Hematopoietic multipotent progenitor cell treated with erythropoietin and hydrocortisone succinate and interleukin-3 and kit ligand, for 4 days (in vitro differentiated cells): ENCODE data around the gene TDRD9.
A peak's percentile ranks its signal among the peaks of the same experiment; 100 is the strongest.

Source experiments
- DNase-seq: peaks from one replicate; pipeline ENCODE4 v3.0.0-alpha.2; 2015

Gene TDRD9

DNA sequence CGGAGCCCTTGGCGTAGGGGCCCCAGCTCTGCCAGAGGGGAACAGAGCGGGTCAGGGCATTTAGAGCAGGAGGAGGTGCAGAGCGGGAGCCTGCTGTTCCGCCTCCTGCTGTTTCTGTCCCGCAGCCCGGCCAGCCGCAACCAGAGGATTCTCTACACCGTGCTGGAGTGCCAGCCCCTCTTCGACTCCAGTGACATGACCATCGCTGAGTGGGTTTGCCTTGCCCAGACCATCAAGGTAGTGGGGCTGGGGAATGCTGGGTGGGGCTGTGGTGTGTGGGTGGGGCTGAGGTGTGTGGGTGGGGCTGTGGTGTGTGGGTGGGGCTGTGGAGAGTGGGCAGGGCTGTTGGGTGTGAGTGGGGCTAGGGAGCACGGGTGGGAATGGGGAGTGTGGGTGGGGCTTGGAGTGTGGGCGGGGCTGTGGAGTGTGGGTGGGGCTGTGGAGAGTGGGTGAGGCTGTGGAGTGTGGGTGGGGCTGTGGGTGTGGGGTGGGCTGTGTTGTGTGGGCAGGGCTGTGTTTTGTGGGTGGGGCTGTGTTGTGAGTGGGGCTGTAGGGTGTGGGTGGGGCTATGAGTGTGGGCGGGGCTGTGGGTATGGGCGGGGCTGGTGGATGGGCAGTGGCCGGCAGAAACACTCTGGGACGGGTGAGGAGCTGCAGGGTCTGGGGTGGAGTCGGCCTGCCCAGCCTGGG lies 165.3 kb downstream of the TDRD9 start:
- DNase-seq: peak; percentile 44

DNA sequence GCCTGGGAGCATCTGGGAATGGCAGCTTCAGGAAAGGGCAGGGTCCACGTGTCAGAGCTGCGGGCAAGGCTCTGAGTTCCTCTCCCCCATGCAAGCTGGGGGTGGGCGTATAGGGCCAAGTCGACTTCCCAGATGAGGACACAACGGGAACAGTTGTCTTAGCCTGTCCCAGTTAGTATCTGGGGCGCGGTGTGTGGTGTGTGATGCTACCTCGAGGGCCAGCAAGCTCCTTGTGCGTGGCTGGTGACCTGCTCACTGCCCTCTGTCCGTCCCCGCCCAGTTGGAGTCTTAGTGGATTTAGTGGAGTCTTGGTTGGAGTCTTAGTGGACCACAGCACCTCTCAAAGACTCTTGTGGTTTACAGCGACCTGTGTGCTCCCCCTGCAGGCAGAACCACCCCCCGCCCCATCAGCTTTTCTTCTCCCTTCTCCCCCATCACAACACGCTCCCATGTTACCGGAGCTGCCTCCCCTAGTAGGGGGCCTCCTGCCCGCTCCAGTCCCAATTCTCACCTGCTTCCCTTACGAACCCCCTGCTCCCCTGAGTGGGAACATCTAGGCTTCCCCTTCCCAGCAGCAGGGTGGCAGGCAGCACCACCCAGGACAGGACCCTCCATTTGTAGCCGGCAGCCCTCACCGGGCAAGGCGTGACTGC lies 165.9 kb downstream of the TDRD9 start:
- DNase-seq: no peak

DNA sequence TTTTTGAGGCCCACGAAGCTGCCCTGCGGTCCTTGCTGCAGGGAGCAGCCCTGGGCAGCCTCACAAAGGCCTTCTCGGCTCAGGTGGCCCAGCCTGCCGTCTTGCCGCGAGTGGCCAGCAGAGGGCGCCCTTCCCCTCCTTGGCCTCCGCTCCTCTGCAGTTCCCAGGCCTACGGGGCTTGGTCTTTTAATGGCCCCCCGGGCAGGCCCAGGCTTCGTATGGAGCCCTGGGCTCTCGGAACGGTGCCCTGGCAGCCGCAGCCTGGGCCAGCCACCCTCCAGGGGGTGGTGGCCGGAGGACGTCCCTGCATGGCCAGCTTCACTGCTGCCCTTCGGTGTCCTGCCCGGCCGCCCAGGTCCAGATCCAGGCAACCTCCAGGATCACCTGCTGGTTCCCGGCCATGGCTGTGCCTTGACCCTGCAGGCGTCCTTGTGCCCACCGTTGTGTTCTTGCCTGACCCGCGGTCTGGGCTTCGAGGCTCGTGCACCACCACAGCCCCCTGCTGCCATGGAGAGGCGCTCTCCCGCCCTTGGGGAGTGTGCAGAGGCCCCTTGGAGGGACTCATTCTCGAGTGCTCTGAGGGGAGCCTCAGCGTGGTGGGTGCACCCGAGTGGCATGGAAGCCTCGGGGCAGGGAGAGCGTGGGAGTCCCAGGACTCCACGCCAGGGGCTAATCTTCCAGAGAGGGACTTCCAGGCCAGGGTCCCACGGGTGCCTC lies 166.6 kb downstream of the TDRD9 start:
- DNase-seq: peak; percentile 73

DNA sequence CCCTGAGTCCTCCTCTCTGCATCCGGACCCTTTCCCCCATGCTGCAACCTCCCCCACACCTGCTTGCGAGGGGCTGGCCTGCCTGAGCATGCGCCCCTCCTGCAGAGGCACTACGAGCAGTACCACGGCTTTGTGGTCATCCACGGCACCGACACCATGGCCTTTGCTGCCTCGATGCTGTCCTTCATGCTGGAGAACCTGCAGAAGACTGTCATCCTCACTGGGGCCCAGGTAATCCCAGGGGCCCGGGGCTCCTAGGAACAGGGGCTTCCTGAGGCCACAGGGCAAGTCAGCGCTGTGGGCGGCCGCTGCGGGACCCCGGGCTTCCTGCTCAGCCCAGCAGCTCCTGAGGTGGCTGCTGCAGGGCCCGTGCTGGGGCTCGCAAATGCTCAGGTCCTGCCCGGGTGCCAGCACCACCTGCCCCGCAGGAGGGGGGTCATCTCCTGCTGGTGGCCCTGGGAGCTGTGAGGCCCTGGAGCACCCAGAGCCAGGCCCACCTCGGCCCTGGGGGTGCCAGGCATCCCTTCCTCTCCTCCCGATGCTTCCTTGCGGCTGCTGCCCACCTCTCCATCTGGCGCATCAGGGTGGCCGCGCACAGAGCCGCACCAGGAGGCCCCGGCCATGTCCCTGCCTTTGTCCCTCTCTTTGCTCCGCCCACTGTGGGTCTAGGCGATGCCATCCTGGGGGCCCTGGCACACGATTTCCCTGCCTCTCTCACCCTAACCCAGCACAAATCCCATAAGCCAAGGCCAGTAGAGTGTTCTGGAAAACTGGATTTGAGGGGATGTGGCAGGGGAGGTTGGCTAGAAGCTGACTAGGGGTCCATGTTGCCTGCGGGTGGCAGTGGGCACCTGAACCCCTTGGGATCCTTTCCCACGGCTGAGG lies 167.4 kb downstream of the TDRD9 start:
- DNase-seq: no peak

DNA sequence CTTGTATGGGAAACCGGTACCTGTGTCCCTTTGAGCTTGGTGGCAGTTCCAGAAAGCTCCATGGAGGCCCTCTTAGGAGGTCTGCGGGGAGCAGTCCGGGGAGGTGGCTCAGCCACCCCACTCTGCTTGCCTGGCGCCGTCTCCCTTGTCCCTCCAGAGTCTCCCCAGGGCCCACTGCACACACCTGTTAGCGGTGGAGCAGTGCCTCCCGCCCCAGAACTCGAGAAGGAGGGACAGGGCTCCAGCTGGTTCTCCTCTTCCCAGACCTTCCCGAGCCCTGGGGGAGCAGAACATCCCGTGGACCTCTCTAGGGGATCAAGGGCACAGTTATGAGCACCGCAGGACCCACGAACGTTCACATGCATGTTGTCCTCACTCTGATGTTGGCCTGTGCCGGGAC lies 168.1 kb downstream of the TDRD9 start:
- no peak for DNase-seq

DNA sequence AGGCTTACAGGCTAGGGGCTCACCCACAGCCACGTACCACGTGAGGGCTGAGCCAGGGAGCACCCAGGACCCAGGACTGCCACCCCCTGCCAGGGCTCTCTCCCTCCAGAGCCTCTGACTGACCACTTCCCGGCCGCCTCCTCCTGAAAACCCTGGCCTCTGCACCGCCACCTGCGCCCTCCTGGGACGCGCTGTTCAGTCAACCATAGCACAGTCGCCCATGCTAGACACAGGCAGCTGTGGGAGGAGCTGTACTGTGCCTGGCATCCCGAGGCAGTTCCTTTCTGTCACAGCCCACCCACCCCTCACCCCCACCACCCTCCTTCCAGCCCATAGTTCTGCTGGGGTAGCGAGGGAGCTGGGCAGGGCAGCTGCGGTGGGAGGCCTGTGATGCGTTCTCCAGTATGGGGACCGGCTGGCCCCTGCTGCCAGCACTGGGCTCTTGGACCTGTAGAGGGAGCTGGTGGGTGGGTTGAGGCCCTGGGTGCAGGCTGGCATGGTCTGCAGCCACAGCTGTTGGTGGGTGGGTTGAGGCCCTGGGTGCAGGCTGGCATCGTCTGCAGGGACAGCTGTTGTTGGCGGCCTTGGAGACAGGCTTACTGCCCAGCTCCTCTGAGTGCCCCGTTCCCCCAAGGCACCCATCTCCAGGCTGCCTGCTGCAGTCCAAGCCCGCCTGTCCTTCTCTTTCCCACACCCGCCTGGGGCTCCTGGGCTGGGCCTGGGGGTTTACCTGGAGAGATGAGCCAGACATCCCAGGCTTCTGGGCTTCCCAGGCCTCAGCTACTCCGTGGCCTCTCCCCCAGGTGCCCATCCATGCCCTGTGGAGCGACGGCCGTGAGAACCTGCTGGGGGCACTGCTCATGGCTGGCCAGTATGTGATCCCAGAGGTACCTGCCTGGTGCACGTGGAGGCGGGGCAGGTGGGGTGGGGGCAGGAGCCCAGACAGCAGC lies 168.8 kb downstream of the TDRD9 start:
- DNase-seq: peak; percentile 28

DNA sequence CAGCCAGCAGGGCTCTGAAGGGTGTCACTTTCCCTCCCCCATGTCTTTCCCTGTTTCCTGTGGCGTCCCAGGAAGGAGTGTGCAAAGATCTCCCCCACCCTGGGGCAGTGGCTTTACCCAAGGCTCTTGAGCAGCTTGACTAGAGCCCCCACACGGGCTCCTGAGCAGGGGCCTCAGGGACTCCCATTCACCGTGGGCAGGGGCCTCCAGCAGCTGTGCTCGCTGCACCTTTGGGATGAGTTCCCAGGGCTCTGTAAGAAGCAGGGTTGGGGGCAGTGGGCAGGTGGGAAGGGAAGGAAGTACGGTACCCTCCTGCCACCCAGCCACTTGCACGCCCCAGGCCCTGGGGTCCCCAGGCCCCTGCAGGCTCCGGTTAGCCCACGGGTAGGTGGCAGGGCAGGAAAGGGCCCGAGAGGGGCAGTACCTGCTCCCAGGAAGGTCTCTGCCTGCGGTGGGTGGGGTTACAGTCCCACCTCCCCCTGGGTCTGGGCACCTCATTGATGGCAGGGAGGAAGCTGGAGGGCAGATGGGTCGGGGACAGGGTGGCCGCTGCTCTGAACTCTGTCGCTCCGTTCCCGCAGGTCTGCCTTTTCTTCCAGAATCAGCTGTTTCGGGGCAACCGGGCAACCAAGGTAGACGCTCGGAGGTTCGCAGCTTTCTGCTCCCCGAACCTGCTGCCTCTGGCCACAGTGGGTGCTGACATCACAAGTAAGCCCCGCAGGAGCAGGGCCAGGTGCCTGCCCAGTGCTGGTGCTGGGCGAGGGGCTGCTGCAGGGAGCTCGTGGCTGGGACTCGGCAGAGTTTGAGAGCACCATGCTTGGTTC lies 170.2 kb downstream of the TDRD9 start:
- DNase-seq: no peak

DNA sequence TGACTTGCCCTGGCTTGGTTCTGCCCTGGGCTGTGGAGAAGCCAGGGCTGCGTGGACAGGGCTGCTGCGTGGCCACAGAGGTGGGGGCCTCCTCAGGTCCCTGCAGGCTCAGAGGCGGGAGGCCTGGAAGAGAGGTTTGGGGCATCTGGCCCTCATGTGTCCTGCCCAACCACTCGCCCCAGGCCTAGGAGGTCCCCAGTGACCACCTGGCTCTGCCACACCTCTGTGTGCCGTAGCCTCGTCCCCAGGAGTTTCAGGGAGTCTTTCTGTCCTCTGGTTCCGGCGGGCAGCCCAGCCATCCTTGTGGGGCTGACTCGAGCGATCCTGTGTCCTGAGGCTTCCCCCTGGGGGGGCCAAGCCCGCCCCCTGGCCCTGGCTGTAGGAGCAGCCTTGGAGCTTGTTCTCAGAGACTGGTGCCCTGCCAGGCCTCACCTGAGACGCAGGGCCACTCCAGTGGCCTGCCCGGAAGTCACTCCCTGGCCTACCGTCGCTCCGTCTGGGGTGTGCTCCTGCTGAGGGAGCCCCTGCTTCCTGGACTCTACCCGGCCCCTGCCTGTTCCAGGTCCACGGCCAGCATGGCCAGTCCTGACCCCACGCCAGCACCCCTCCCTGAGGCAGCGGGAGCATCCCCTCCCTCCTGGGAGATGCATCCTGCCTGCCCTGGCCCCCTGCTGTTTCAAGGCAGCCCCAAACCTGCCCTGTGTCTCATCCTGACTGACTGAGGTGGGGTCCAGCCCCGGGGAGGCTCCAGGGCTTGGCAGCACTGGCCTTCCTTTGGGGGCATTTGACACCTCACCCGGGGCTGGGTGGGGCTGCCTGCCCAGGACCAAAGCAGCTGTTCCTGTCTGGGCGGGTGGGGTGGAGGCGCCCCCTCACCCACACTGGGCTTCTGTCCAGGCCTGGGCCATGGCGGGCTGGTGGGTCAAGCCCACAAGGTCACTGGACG lies 171.1 kb downstream of the TDRD9 start:
- DNase-seq: no peak

DNA sequence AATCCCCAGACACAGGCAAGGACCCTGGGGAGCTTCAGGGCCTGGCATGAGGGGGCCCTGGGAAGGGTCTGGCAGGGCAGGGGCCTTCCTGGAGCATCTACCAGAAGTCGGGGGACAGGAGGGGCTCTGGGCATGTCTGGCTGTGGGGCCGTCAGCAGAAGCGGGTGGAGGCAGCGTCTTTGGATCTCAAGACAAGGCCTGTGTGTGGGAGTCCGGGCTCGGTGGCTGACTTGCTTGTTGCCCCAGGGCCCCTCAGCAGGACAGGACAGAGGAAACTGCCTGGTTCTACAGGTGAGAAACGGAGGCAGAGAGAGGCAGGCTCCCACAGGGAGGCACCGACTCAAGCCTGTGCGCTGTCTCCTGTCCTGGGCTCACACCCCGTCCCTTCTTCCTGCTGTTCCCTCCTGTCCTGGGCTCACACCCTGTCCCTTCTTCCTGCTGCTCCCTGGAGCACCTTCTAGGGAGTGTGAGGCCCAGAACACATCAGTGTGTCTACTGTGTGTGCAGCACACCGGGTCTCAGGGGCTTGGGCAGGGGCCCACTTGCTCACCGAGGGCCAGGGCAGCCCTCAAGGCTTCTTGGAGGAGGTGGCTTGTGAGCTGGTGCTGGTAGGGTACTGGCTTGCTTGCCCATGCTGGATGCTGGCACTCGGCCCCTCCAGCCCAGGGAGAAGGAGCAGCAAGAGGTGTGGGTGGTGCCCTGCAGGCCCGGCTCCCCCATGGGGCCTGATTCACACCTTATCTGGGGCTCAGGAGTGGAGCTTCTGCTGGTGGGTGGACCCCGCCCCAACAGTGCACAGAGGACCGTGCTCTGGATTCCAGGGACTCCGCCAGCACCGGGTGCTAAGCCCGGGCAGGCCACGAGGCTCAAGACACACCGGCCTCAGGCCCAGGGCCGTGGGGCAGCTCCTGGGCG lies 172.2 kb downstream of the TDRD9 start:
- no peak for DNase-seq

DNA sequence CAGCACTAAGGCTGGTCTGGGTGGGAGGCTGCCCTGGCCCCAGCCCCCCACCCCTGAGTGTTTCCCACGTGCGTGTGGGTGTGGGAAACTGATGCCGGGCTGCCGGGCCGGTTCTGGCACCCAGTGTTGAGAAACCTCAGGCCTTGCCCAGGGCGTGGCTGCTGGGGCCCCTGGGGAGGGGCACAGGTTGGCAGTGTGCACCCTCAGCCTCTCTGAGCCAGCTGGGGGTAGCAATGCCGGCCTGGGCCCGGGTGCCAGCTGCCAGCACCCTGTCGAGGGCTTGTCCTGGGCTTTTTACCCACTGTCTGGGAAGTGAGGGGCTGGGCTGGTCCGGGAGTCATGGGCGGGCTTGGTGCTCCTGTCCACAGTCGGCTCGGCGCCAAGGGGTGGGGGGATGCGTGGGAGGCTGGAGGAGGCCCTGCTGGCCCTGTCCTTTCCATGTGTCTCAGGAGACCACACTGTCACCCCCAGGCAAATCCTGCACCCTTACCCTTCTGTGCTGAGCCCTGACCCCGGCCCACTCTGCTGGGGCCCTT lies 172.9 kb downstream of the TDRD9 start:
- no peak for DNase-seq

DNA sequence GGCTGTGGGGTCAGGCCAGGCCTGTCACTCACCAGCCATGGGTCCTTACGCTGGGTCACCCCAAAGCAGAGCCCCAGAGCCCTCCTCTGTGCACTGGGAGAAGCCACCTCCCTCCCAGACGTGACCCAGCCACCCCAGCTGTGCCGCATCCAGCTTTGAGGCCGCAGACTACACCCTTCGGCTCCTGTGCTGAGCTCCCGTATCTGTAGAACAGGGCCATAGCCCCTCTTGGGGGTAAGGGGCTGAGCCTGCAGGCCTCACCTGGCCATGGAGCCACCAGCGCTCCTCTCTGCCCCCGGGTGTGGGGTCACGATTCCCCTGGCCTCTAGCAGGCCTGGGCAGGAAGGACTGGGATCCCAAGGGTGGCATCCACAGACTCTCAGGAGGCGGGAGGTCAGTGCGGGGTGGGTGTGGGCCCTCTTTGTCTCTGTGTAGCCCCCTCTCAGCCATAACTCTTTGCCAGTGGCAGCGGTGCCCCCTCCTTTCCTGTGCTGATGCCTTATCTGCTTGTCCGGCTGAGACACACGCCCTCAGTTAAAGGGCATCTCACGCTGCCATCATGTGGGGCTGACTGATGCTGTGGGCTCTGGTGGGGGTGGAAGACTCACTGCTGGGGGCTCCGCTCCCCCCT lies 173.5 kb downstream of the TDRD9 start:
- no peak for DNase-seq
